AG04450 (cell line): ENCODE data around the gene MOCS1. TPM values are rescaled to one million over a fixed set of nuclear protein-coding genes. Genes with fewer than 3 reads are reported as not detected.

Experiments used
- CTCF ChIA-PET: fragments of 300-600, 350-600 bp; formaldehyde crosslinking; extraction: SDS; loops from one replicate; lab custom pipeline; 2022; ENCODE audit warnings: antibody characterized with exemption, inconsistent platforms; lab: Charles Lee
- POLR2A ChIA-PET: fragments of 350-600 bp; formaldehyde crosslinking; extraction: SDS; loops from one replicate; lab custom pipeline; 2021; ENCODE audit warnings: antibody characterized with exemption, inconsistent platforms; lab: Yijun Ruan, JAX
- DNase-seq: peaks from one replicate; pipeline ENCODE4 v3.0.0-alpha.2; 2011; ENCODE audit warnings: low read depth, low spot score
- H3K27ac ChIP-seq: one replicate; pipeline ENCODE4 v1.5.1; 2012; ENCODE audit warnings: low read depth, low read length, control low read depth
- H3K27me3 ChIP-seq: one replicate; pipeline ENCODE4 v1.6.0; 2012; ENCODE audit warnings: low read length; ENCODE audit not compliant: control insufficient read depth, insufficient read depth
- H3K4me3 ChIP-seq: 2 replicates; pipeline ENCODE4 v1.5.1; 2011; ENCODE audit warnings: mild to moderate bottlenecking, low read depth, low read length, control low read depth
- H3K9me3 ChIP-seq: 2 replicates; pipeline ENCODE4 v1.5.1; 2012; ENCODE audit warnings: low read length; ENCODE audit not compliant: control insufficient read depth, insufficient read depth
- CTCF ChIP-seq: IDR thresholded peaks from 2 replicates; pipeline ENCODE4 v1.5.1; 2011; ENCODE audit warnings: low read depth, low read length, control low read depth, inconsistent platforms
- polyA plus RNA-seq: library from polyadenylated mRNA; depleted of rRNA; stranded (reverse); fragments of >200 nt; gene quantifications from 2 replicates; pipeline ENCODE4 v1.2.3, GENCODE V29; 2011

MOCS1 gene
- polyA plus RNA-seq, 1 experiment: 6.1 TPM

GRCh38 chr6:39902786-39903465 lies 31.3 kb downstream of the MOCS1 start:
- ChIA-PET CTCF (interaction anchor here (0.6 to 1.2 kb wide), 2 partner anchors 10 to 12 kb away, joined by 3 to 4 read pairs; no protein-coding TSS in a partner anchor), POLR2A (no interaction called here)
- H3K9me3 ChIP-seq: no peaks in the 10 kb centered on the region
- H3K27ac ChIP-seq: no peak overlapping the region
- no peak overlapping the region for H3K4me3 ChIP-seq
- TF ChIP-seq CTCF: 0 out of 2 replicates have a peak, but pooled peaks have one; percentile 4
- no peaks in the 10 kb centered on the region for H3K27me3 ChIP-seq
- no peak for DNase-seq

GRCh38 chr6:39902136-39902535 lies 32.1 kb downstream of the MOCS1 start:
- Histone ChIP-seq H3K4me3 (no peak overlapping the region), H3K9me3 (no peaks in the 10 kb centered on the region), H3K27me3 (no peaks in the 10 kb centered on the region), H3K27ac (no peak overlapping the region)
- ChIA-PET POLR2A (no interaction called here), CTCF (interaction anchor here (0.6 kb wide), 1 partner anchor 11 kb away, joined by 4 read pairs; no protein-coding TSS in a partner anchor)
- no peak for TF ChIP-seq CTCF
- no peak for DNase-seq

GRCh38 chr6:39901670-39902069 lies 32.6 kb downstream of the MOCS1 start:
- ChIA-PET CTCF (interaction anchor here (1.3 kb wide), 1 partner anchor 539 kb away, joined by 4 read pairs; no protein-coding TSS in a partner anchor), POLR2A (no interaction called here)
- H3K9me3 ChIP-seq: no peaks in the 10 kb centered on the region
- no peak for DNase-seq
- no peak for TF ChIP-seq CTCF
- H3K27me3 ChIP-seq: no peaks in the 10 kb centered on the region
- H3K4me3 ChIP-seq: no peak overlapping the region
- H3K27ac ChIP-seq: no peak overlapping the region

- Histone ChIP-seq H3K9me3 (no peaks in the 10 kb centered on the region), H3K27me3 (no peaks in the 10 kb centered on the region), H3K4me3 (no peak overlapping the region), H3K27ac (no peak overlapping the region)
- no peak for TF ChIP-seq CTCF
- ChIA-PET CTCF (interaction anchor here (1.3 kb wide), 1 partner anchor 539 kb away, joined by 4 read pairs; no protein-coding TSS in a partner anchor), POLR2A (no interaction called here)
- DNase-seq: no peak
These were observed 33.1 kb downstream of the MOCS1 start for GRCh38 chr6:39901116-39901655.
